Bladder microvascular endothelial cell (primary cell): ENCODE measurements around the gene PXN. TPM values are rescaled to one million over a fixed set of nuclear protein-coding genes. Genes with fewer than 3 reads are reported as not detected.

ENCODE experiments used
- total RNA-seq: library from RNA; depleted of rRNA; stranded (reverse); fragments of >200 nt; gene quantifications from 2 replicates; pipeline ENCODE4 v1.2.3, GENCODE V29; 2014

Gene PXN
- 34.3 and 78.6 TPM in 2 replicates for total RNA-seq

GRCh38 chr12:120265473-120266179 lies at the start of gene PXN:
Gene PXN (minus strand): TSS chr12:120265730. CDS start chr12:120265629, 101 bp downstream.

GRCh38 chr12:120301962-120302815 lies 36.7 kb upstream of the PXN start, which contains the start of gene SIRT4:
Gene SIRT4 (plus strand): TSS chr12:120302321. CDS start chr12:120303562, 1,241 bp downstream.

GRCh38 chr12:120292661-120293531 lies 27.4 kb upstream of the PXN start, which contains the start of gene RNU4-1:
Gene RNU4-1 (minus strand): TSS chr12:120293237.

GRCh38 chr12:120194534-120195395 lies 70.8 kb downstream of the PXN start, which contains the start of gene GCN1:
Gene GCN1 (minus strand): TSS chr12:120194715. CDS start chr12:120194697, 18 bp downstream.

Other genes starting within 250 kb of the PXN start
- gene RAB35, start 149.0 kb downstream of the PXN start, total RNA-seq = 41.1 and 45.3 TPM in 2 replicates
- gene GCN1, start 71.0 kb downstream of the PXN start, total RNA-seq = 67.8 and 191 TPM in 2 replicates
- 2,307 and 3,078 TPM in 2 replicates for gene RPLP0, start 64.6 kb downstream of the PXN start, total RNA-seq
- gene RNU4-2, start 26.2 kb upstream of the PXN start, total RNA-seq = under 0.01 TPM in 2 replicates
- under 0.01 TPM in 1 of 2 replicates, not detected in the other for gene RNU4-1, start 27.5 kb upstream of the PXN start, total RNA-seq
- 1.1 and 1.8 TPM in 2 replicates for gene SIRT4, start 36.6 kb upstream of the PXN start, total RNA-seq
- not detected in 2 replicates for gene PLA2G1B, start 62.0 kb upstream of the PXN start, total RNA-seq
- gene MSI1, start 103.4 kb upstream of the PXN start, total RNA-seq = not detected in 2 replicates
- 418 and 561 TPM in 2 replicates for gene COX6A1, start 172.4 kb upstream of the PXN start, total RNA-seq
- gene TRIAP1, start 180.7 kb upstream of the PXN start, total RNA-seq = 26.1 and 31.0 TPM in 2 replicates
- gene GATC, start 180.7 kb upstream of the PXN start, total RNA-seq = 14.4 and 25.2 TPM in 2 replicates
- 173 and 175 TPM in 2 replicates for gene SRSF9, start 204.0 kb upstream of the PXN start, total RNA-seq
- gene DYNLL1, start 230.4 kb upstream of the PXN start, total RNA-seq = 232 and 373 TPM in 2 replicates